GM12878 (cell line): ENCODE measurements around the gene RRM2.

Experiments
- TAF1 ChIP-seq: IDR thresholded peaks from 2 replicates; pipeline ENCODE4 v1.6.1; 2011; ENCODE audit warnings: mild to moderate bottlenecking, low read depth, low read length, borderline replicate concordance
- YY1 ChIP-seq: IDR thresholded peaks from 2 replicates; pipeline ENCODE4 v1.6.1; 2011; ENCODE audit warnings: low read depth, mild to moderate bottlenecking, low read length
- TF ChIP-seq, protein P1 (sequence below), 3 experiments: IDR thresholded peaks in 2 of 3; conservative IDR thresholded peaks in 1 of 3; 2 replicates each; pipeline ENCODE4 v1.5.1; 2011; ENCODE audit warnings: low read depth in 3 of 3, low read length in 3 of 3, mild to moderate bottlenecking in 3 of 3, control low read depth in 2 of 3, moderate library complexity in 2 of 3, inconsistent platforms in 1 of 3, mixed read lengths in 1 of 3; ENCODE audit not compliant: control insufficient read depth in 2 of 3, insufficient read depth in 1 of 3; ENCODE audit errors: extremely low read depth in 1 of 3
- TF ChIP-seq, protein P2 (sequence below): IDR thresholded peaks from 2 replicates; pipeline ENCODE4 v1.6.1; 2012; ENCODE audit warnings: low read depth, low read length, improper control_type of control experiment

DNA sequence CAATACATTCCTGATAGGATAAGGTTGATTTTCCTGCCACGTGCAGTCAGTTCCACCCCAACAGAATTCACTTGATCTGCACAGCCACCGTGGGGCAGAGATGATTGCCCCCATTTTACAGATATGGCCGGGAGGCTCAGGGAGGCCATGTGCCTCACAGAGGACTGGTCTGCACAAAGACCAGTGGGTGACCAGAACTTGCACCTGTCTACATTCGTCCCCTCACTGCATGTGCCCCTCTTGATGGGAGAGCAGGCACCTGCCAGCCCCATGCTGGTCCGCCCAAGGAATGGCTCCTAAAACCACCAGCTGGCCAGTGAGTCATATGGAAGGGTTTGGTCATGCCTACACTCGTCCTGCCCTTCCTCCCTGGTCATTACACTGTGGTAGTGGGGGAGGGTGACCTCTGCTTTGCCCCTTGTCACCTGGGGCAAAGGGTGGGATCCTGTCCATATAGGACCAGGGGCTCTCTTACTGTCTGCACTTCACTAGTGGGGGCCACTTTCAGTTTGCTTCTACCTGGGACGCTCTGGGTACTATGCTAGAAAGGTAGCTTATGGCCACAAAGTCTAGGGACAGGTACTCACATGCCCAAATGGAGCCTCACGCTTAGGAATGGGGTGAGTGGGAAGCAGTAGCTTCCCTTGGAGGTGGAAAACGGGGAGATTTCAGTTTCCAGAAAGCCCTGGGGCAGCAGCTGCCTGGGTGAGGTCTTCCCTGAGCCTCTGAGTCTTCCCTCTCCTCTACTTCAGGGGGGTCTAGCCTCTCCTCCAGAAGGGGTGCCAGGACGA lies 14.7 kb downstream of the RRM2 start:
- no peak for TF ChIP-seq YY1
- TF ChIP-seq, protein P1, sequence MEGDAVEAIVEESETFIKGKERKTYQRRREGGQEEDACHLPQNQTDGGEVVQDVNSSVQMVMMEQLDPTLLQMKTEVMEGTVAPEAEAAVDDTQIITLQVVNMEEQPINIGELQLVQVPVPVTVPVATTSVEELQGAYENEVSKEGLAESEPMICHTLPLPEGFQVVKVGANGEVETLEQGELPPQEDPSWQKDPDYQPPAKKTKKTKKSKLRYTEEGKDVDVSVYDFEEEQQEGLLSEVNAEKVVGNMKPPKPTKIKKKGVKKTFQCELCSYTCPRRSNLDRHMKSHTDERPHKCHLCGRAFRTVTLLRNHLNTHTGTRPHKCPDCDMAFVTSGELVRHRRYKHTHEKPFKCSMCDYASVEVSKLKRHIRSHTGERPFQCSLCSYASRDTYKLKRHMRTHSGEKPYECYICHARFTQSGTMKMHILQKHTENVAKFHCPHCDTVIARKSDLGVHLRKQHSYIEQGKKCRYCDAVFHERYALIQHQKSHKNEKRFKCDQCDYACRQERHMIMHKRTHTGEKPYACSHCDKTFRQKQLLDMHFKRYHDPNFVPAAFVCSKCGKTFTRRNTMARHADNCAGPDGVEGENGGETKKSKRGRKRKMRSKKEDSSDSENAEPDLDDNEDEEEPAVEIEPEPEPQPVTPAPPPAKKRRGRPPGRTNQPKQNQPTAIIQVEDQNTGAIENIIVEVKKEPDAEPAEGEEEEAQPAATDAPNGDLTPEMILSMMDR (IDR thresholded peaks at IDR 0.05 in 2 of 3, conservative IDR thresholded peaks at IDR 0.05 in 1 of 3; ENCODE audit: control insufficient read depth in 2 of 3, extremely low read depth in 1 of 3, insufficient read depth in 1 of 3, low read depth in 3 of 3, low read length in 3 of 3), result no peak
- TF ChIP-seq, protein P2, sequence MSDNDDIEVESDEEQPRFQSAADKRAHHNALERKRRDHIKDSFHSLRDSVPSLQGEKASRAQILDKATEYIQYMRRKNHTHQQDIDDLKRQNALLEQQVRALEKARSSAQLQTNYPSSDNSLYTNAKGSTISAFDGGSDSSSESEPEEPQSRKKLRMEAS, result no peak
- no peak for TF ChIP-seq TAF1
